ENCODE results near the gene ACOT13.

- TF ChIP-seq CTCF (IDR thresholded peaks at IDR 0.05; ENCODE audit: insufficient read depth, low read length, poor library complexity, severe bottlenecking) = no peak
- no peak for TF ChIP-seq EZH2phosphoT487 (conservative IDR thresholded peaks at IDR 0.05; ENCODE audit: low read length)
Observed at GRCh38 chr6:24719125-24719971, 52.5 kb downstream of the ACOT13 start, which contains the start of gene C6orf62.
